ENCODE measurements around the gene MTHFD1L.
A peak's percentile ranks its signal among the peaks of the same experiment; 100 is the strongest.

MTHFD1L gene

DNA sequence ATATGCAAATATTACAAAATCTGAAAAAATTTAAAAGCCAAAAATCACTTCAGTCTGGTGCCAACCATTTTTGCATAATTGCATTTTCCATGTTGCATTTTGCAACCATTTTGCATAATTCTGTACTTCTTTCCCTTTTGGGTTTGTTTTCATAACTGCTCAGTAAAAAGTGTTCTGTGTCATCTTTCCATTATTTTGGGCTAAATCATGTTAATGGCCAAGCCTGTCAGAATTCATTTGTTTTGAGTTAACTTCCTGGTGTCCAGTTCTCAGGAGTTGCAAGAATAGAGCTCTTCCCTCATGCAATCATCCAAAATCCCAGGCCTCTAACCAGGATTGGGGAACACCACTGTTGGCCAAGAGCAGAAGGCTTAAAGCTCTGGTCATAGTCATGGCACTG is 133.6 kb downstream of the MTHFD1L start:
- TF ChIP-seq, protein P1, sequence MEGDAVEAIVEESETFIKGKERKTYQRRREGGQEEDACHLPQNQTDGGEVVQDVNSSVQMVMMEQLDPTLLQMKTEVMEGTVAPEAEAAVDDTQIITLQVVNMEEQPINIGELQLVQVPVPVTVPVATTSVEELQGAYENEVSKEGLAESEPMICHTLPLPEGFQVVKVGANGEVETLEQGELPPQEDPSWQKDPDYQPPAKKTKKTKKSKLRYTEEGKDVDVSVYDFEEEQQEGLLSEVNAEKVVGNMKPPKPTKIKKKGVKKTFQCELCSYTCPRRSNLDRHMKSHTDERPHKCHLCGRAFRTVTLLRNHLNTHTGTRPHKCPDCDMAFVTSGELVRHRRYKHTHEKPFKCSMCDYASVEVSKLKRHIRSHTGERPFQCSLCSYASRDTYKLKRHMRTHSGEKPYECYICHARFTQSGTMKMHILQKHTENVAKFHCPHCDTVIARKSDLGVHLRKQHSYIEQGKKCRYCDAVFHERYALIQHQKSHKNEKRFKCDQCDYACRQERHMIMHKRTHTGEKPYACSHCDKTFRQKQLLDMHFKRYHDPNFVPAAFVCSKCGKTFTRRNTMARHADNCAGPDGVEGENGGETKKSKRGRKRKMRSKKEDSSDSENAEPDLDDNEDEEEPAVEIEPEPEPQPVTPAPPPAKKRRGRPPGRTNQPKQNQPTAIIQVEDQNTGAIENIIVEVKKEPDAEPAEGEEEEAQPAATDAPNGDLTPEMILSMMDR (conservative IDR thresholded peaks at IDR 0.05; ENCODE audit: control insufficient read depth, insufficient read depth, low read depth, low read length), result no peak
- H3K4me3 ChIP-seq (ENCODE audit: control insufficient read depth, low read depth, low read length), result no peak overlapping the region
- peak; percentile 94 for DNase-seq (ENCODE audit: low read depth)

DNA sequence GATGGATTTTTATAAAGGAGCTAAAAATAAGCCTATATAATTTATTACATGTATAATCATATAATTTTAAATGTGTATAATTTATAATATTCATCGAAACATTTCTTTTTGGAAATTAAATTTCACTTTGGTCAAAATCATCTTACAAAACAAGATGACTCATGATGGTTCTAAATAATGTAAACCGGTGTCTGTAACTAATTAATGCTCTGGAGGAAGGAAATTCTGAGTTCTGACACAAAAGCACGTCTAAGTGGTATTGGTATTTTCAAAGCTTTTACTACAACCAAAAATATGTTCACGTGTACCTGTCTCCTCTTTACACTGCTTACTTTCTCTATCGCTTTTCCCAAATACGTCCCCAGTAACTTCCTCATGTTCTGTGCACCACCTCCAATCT is 134.1 kb downstream of the MTHFD1L start:
- DNase-seq (ENCODE audit: low read depth), result peak; percentile 74
- H3K4me3 ChIP-seq (ENCODE audit: control insufficient read depth, low read depth, low read length), result no peak overlapping the region
- TF ChIP-seq, protein P1 (conservative IDR thresholded peaks at IDR 0.05; ENCODE audit: control insufficient read depth, insufficient read depth, low read depth, low read length), result no peak

- no peak for DNase-seq (ENCODE audit: low read depth)
- no peak overlapping the region for H3K4me3 ChIP-seq (ENCODE audit: control insufficient read depth, low read depth, low read length)
- TF ChIP-seq, protein P1 (conservative IDR thresholded peaks at IDR 0.05; ENCODE audit: control insufficient read depth, insufficient read depth, low read depth, low read length), result no peak
Measured at GRCh38 chr6:151001387-151002056, 136.0 kb downstream of the MTHFD1L start.

DNA sequence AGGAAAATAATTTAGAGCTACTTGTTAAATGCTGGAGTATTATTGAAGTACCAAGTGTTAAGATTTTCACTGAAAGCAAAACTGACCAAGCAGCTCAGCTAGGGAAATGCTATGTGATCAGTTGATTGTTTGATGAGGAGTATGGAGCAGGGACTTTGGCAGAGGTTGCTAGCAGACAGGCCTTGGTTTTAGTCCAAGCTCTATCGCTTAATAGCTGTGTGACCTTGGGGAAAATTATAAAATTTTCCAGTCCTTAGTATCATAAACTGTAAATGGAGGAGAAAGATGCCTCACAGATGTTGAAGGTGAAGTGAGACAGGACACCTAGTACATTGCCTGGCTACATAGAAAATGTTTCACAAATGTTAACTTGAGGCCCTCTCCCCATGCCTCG is 136.6 kb downstream of the MTHFD1L start:
- DNase-seq (ENCODE audit: low read depth), result no peak
- TF ChIP-seq, protein P1 (conservative IDR thresholded peaks at IDR 0.05; ENCODE audit: control insufficient read depth, insufficient read depth, low read depth, low read length), result no peak
- no peak overlapping the region for H3K4me3 ChIP-seq (ENCODE audit: control insufficient read depth, low read depth, low read length)

GRCh38 chr6:151002491-151002935 is 137.0 kb downstream of the MTHFD1L start:
- TF ChIP-seq, protein P1 (conservative IDR thresholded peaks at IDR 0.05; ENCODE audit: control insufficient read depth, insufficient read depth, low read depth, low read length), result no peak
- H3K4me3 ChIP-seq (ENCODE audit: control insufficient read depth, low read depth, low read length), result no peak overlapping the region
- DNase-seq (ENCODE audit: low read depth), result peak; percentile 71

GRCh38 chr6:151004383-151005024 is 139.0 kb downstream of the MTHFD1L start:
- no peak overlapping the region for H3K4me3 ChIP-seq (ENCODE audit: control insufficient read depth, low read depth, low read length)
- TF ChIP-seq, protein P1 (conservative IDR thresholded peaks at IDR 0.05; ENCODE audit: control insufficient read depth, insufficient read depth, low read depth, low read length), result no peak
- peak; percentile 94 for DNase-seq (ENCODE audit: low read depth)
